Panc1 (cell line): Measurements from ENCODE around the gene SMIM7.

Source experiments
- SIN3A ChIP-seq: IDR thresholded peaks from 2 replicates; pipeline ENCODE4 v1.6.1; 2012; ENCODE audit warnings: low read depth, mild to moderate bottlenecking, low read length, moderate library complexity, borderline replicate concordance; ENCODE audit not compliant: insufficient read depth
- TF ChIP-seq, protein P1 (sequence below): fragments of 450-650 bp; IDR thresholded peaks from 2 replicates; pipeline ENCODE4 v1.5.1; 2017; ENCODE audit warnings: mild to moderate bottlenecking

DNA sequence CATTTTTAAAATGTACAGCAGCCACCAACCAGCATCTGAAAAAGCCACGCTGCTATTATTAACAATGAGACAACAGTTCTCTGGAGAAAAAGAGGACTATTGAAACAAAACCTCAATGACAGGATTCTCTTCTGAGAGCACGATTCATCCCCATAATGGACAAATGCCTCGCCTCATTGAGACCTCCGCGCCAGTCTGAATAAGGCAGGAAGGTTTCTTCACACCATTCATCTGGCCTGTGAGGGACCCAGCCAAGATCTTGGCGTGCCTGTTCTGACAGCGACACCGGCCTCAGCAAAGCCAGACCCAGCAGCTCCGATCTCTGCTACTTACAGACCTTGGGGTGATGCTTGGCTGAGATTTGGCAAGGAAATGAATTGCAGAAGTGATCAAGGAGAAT, 14.8 kb downstream of the SMIM7 start:
- no peak for TF ChIP-seq SIN3A
- TF ChIP-seq, protein P1, sequence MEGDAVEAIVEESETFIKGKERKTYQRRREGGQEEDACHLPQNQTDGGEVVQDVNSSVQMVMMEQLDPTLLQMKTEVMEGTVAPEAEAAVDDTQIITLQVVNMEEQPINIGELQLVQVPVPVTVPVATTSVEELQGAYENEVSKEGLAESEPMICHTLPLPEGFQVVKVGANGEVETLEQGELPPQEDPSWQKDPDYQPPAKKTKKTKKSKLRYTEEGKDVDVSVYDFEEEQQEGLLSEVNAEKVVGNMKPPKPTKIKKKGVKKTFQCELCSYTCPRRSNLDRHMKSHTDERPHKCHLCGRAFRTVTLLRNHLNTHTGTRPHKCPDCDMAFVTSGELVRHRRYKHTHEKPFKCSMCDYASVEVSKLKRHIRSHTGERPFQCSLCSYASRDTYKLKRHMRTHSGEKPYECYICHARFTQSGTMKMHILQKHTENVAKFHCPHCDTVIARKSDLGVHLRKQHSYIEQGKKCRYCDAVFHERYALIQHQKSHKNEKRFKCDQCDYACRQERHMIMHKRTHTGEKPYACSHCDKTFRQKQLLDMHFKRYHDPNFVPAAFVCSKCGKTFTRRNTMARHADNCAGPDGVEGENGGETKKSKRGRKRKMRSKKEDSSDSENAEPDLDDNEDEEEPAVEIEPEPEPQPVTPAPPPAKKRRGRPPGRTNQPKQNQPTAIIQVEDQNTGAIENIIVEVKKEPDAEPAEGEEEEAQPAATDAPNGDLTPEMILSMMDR, result no peak
